ENCODE results near the gene CCL17.
"Not testable (repeated sequence)": the region's sequence is repeated elsewhere in the genome, so short reads cannot be mapped to it uniquely, and the experiment has no call there.

The CCL17 gene

DNA sequence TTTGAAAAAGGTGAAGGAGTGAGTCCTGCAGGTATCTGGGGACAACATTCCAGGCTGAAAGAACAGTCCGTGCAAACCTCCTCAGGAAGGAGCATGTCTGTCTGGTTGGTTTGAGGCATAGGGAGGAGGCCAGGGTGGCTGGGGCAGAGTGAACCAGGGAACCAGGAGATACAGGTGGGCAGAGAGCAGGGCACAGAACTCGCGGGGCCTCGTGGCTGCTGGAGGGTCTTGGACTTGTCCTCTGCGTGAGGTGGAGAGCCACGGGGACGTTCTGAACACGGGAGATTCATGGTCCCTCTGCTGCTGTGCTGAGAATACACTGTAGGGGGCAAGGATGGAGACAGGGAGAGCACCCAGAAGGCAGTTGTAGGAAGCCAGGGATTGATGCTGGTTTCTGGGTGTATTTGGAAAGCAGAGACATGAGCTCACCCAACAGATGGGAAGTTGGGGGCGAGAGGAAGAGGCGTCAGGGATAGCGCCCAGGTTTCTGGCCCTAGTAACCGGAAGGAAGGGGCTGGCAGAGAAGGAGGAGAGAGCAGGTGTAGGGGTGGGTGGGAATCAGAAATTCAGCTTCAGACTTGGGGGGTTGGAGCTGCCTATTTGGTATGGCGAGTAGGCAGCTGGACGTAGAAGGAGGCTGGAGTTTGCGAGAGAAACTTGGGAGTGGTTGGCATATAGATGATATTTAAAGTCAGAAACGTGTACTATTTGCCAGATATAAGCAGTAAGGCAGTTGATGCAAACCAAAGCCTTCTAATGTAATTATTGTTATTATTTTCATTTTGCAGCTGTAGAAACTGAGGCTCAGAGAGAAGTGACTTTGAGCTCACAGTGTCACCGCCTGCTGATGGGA lies at the start of gene CCL17:
CCL17 (plus strand) TSS at position 803 of the 853 bp plus-strand sequence. CDS start 9,166 bp downstream, outside the sequence.
- FAIRE-seq = no peak

DNA sequence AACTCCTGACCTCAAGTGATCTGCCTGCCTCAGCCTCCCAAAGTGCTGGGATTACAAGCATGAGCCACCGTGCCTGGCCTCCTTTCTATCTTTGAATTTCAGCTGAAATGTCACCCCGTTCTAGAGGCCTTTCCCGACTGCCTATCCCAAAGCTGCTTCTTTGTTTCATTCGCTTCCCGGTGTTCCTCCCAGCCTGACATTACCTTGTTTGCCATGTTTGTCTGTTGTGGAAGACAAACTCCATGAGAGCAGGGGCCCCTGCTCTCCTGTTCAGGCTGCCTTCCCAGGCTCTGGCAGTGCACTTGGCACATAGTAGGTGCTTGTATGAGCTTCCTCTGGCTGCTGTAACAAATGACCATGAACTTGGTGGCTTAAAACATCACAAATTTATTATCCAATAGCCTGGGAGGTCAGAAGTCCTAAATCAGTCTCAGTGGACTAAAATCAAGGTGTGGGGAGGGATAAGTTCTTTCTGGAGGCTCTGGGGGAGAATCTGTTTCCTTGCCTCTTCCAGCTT lies 48.6 kb upstream of the CCL17 start:
- FAIRE-seq = no peak

DNA sequence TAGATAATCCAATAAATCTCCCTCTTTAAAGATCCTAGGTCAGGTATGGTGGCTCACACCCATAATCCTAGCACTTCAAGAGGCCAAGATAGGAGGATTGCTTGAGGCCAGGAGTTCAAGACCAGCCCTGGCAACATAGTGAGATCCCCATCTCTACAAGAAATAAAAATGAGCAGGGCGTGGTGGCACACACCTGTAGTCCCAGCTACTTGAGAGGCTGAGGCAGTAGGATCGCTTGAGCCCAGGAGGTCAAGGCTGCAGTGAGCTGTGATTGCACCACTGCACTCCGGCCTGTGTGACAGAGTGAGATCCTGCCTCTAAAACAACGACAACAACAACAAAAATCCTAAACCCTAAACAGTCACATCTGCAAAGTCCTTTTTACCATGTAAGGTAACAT lies 48.0 kb upstream of the CCL17 start:
- FAIRE-seq = no peak

DNA sequence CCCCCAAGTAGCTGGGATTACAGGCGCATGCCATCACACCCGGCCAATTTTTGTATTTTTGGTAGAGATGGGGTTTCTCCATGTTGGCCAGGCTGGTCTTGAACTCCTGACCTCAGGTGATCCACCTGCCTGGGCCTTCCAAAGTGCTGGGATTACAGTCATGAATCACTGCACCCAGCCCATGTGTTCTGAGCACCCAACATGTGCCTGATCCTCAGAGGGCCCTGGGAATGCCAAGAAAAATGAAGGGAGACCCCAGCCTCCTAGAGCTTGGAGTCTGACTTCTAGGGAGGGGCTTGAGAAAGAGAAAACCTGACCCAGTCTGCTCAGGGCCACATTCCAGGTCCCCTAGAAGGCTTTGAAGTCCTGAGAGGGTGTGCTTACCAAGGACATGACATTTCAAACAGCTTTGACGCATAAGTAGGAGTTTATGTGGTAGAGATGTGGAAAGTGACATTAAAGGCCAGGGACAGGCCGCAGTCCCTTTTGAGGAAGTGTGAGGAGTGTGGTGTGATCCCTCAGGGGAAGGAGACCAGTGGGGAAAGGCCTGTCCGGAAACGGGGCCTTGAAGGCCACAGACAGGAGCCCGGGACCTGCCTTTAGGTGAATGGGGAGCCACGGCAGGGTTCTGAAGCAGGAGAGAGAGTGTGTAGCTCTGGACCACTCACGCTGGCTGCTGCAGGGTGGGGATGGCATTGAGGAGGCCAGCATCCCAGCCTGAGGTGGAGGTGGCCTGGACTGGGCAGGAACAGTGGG lies 47.1 kb upstream of the CCL17 start:
- FAIRE-seq = no peak

DNA sequence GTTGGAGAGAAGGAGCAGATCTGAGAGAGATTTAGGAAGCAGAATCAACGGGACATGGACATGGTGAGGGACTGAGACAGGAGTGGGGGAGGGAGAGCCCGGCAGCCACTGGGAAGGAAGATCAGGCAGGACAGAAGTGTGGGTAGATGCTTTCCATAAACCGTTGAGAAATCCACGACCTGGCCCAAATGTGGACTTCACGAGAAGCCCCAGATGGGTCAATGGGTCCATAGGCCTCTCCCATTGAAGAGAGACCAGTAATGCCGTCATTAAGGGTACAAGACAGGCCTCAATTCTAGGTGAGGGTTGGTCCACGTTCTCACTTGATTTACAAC lies 46.5 kb upstream of the CCL17 start:
- FAIRE-seq = no peak

DNA sequence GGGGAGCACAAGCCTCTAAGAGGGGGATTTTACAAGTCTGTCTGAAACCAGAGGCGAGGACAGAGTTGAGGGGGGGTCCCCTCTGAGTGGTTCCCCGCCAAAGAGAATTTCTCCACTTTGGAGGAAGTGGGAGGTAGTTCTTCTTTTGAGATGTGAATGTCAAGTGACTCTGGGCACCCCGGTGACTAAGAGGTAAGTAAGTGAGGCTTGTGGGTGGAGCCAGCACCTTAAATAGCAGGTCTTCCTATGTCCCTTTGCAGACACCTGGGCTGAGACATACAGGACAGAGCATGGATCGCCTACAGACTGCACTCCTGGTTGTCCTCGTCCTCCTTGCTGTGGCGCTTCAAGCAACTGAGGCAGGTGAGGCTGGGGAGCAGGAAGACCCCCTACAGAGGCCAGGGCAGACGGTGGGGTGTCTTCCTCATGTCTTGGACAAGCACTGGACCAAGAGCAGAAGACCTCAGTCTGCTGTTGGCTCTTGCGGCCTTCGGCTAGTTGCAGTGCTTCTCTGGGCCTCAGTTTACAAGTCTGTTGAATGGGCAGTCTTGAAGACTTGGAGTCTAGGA lies 46.0 kb upstream of the CCL17 start, which contains the start of gene CCL22:
CCL22 (plus strand) TSS at position 257 of the 569 bp plus-strand sequence; CDS start at position 291, 34 bp downstream.
- no peak for FAIRE-seq

DNA sequence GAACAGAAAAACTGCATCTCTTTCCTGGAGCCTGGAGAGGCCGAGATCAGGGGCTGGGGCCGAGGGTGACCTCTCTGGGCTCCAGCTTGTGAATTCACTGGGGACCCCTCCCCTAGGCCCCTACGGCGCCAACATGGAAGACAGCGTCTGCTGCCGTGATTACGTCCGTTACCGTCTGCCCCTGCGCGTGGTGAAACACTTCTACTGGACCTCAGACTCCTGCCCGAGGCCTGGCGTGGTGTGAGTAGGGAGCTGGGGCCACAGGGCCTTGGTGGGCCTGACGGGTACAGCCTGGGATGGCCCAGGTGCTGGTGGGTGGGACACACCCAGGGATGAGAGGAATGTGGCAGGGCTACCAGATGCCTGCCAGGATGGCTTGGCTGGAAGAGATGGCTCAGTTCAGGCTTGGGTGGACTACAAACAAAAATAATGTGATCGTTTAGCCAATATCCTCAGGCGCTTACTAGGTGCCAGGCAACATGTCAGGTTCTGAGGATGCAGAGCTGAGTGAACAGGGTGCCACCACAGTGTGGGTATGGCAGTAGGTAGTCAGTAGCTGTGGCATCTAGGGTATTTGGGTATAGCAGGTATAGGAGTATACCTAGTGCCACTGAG lies 44.1 kb upstream of the CCL17 start:
- no peak for FAIRE-seq

DNA sequence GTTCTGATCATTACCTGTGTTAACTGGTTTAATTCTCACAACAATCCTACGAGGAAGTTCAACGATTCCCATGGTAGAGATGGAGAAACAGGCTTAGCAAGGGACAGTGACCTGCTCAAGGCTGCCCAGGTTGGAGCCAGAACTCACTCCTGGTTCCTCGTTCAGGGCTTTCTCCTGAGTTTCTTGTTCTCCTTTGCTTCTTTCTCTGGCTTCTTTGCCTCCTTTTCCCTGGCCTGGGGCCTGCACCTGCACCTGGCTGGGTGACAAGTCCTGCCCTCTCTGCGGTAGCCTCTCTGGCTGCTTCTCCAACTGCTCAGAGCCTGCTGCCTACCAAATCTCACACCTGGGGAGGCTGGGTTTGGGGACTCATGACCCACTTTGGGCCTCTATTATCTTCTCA lies 43.2 kb upstream of the CCL17 start:
- FAIRE-seq = no peak

DNA sequence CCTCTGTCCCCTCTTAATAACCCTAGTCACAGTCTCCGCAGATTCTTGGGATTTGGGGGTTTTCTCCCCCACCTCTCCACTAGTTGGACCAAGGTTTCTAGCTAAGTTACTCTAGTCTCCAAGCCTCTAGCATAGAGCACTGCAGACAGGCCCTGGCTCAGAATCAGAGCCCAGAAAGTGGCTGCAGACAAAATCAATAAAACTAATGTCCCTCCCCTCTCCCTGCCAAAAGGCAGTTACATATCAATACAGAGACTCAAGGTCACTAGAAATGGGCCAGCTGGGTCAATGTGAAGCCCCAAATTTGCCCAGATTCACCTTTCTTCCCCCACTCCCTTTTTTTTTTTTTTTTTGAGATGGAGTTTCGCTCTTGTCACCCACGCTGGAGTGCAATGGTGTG lies 40.4 kb upstream of the CCL17 start:
- no peak for FAIRE-seq

DNA sequence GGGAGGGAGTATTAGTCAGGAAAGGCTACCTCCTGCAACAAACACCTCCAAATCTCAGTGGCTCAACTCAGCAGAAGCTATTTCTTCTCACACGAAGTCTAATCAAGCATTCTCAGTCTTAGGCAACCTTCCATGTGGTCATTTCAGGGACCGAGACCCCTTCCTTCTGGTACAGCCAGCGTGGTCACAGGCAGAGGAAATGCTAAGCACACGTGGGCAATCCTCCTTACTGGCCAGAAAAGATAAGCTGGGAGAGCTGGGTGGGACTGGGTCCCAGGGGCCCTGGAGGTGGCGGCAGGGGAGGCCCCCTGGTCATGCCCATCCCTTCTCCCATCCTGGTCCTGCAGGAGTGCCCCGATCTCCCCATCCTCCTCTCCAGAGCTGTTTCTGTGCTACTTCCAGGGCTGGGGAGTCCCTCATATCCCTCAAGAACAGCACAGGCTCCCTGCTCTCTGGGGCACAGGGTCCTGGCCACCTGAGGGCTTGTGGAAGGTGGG lies 38.0 kb upstream of the CCL17 start:
- no peak for FAIRE-seq

DNA sequence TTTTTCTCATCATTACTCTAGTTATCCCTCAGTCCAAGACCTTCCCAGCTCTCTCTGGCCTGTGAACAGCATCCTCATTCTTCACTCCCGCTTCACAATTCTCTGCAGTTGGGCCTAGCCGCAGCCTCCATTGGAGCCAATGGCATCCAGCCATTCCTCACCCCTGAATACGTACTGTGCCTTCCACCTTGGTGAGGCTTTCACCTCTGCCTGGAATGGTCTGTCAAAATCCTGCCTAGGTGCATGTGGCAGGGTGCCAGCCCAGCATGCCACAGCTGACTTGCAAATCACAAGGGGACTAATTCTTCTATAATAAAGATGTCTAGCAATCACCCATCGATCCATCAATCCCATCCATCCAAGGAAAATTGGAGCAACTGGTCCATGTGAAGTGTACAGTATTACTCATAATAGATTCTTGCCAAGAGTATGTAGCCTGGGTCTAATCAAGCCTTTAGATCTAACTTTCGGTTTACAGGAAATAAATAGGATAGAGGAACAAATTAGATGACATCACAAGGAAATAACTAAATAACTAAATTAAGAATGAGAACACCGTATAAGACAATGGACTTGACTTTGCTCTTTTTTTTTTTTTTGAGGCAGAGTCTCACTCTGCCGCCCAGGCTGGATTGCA lies 37.3 kb upstream of the CCL17 start:
- no peak for FAIRE-seq

DNA sequence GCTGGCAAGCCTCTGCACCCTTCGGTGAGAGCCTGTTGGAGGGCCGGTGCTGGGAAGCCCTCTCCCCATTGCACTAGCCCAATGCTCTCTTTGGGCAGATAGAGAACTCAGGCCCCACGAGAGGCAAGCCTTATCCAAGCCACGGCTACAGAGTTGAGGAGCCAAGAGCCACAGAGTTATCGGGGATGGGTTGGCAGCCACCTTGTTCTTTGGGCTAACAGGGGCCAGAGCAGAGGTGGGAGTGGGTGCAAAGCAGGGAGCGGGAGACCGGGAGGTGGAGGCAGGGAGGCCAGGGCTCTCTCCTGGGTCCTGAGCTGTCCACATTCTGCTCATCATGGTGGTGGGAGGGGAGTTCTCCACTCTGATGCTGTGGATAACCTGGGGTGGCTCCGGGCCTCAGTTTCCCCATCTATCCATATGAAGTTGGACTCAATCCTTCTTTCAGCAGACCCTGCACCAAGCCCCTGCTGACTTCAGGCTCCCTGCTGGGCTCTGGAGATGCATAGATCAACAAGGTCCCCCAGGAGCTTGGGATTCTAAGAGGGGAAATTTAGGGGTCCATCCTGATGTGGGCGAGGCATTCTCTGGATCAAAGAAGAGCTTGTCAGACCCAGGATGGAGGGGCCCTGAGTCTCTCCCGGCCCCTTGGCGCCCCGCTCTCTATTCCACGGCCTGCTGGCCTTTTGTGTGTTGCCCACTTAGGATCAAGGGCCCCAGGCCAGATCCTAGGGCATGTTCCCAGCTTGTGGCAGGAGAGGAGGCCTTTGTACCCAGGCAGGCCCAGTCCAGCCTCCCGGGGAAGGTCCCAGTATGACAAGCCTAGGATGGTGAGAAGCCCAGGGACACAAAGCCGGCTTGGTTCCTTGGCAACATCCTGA lies 32.8 kb upstream of the CCL17 start:
- no peak for FAIRE-seq

DNA sequence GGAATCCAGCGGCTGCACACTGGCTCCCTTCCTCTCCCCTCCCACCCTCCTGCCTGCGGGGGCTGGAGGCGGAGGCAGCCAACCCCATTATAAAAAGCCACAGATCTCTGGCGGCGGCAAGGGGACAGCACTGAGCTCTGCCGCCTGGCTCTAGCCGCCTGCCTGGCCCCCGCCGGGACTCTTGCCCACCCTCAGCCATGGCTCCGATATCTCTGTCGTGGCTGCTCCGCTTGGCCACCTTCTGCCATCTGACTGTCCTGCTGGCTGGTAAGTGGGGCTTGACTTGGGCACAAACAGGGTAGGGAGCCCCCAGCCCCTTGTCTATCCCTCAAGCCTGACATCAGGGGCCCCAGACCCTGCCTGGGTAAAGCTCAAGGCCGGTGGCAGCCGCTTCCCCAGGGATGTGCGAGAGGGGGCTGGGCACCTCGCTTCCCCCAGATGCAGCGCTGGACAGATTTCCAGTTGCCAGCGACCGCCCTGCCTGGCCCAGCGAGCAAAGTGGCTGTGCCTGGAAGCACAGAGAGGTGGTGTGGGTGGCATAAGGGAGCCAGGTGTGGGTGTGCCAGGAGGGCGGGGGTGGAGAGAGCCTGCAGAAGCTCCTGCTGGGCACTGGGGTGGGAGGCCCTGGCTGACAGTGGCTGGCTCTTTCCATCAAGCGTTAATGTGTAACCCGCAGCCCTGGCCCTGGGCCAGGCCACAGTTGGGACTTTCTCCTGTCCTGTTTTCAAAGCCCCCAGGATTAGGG lies 32.0 kb upstream of the CCL17 start, which contains the start of gene CX3CL1:
CX3CL1 (plus strand) TSS at position 119 of the 745 bp plus-strand sequence; CDS start at position 198, 79 bp downstream.
- no peak for FAIRE-seq

DNA sequence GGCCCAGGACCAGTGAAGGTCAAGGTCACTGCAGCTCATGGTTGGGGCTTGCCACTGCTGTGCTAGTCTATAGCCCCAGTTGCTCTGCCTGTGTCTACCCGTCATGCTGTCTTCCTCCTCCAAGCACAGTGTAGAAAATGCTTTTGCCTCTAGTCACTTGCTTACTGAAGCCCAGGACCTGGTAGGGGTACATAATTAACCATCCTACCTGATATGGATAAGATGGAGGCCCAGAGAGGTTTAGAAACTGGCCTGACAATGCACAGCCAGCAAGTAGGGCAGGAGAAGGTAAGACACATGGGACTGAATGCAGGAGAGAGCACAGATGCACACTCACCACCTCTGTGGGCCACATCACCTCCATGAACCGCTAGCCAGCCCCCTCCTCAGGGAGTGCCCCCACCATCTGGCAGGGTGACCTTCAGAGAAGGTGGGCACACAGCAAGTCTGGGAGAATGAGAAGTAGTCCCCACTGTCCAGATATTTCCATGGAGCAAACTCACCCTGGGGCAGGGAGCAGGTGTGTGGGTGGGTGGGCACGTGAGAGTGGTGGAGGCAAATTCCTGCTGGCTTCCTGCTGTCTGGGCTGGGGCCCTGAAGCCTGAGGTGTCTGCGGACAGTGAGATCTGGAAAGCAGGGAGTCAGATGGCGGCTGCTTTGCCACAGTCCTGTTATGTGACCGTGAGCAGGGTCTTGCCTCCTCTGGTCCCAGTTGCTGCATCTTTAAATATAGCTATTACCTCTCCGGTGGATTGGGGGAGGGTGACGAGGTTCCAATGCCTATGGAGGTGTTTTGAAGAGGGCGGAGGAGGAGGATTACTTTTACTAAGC lies 31.2 kb upstream of the CCL17 start:
- no peak for FAIRE-seq

DNA sequence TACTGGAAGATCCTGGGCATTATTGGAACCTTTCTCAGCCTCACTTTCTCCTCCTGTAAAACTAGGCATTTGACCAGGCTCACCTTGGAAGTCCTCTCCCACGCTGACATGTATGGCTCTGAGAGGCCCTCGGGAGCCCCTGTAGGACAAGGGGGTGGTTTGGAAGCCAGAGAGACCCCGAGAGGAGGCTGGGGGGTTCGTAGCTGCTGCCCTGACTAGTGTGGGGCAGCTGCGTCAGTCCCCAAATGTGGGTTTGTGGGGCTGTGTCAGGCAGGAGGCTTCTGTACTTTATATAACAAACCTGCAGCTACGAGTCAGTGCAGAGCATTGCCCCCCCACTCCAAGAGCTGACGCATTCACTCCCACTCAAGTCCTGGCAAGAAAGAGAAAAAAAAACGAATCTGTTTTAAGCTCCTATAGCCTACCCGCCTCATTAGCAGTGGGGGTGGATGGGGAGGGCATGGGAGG lies 30.5 kb upstream of the CCL17 start:
- no peak for FAIRE-seq

DNA sequence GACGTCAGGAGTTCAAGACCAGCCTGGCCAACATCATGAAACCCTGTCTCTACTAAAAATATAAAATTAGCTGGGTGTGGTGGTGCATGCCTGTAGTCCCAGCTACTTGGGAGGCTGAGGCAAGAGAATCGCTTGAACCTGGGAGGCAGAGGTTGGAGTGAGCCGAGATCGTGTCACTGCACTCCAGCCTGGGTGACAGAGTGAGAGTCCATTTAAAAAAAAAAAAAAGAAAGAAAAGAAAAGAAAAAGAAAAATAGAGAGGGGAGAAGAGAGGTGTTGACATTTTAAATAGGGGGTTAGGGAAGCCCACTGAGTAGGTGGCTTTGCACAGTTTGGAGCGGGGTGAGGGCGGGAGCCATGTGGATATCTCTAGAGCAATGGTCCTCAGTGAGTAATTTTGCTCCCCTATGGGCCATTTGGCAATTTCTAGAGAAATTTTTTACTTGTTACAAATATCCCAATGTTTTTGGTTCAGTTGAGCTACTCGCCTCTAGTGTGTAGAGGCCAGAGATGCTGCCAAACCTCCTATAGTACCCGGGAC lies 29.6 kb upstream of the CCL17 start:
- FAIRE-seq = not testable (repeated sequence)

DNA sequence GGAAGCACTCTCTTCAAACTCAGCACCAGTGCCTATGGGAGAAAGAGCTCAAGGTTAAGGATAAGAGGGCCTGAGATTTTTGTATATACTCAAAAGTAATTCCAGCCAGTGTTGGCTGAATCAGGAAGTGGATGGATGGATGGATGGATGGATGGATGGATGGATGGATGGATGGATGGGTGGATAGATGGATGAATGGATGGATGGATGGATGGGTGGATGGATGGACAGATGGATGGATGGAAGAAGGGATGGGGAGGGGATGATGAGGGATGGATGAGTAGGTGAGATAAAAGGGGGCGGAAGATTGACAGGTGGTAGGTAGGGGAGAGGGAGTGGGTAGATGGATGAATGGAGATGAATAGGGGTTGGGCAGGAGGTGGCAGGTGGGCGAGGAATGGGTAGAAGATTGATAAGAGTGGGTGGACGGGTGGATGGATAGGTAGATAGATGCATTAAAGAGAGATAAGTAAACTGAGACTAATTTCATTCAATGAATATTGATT lies 28.2 kb upstream of the CCL17 start:
- no peak for FAIRE-seq

DNA sequence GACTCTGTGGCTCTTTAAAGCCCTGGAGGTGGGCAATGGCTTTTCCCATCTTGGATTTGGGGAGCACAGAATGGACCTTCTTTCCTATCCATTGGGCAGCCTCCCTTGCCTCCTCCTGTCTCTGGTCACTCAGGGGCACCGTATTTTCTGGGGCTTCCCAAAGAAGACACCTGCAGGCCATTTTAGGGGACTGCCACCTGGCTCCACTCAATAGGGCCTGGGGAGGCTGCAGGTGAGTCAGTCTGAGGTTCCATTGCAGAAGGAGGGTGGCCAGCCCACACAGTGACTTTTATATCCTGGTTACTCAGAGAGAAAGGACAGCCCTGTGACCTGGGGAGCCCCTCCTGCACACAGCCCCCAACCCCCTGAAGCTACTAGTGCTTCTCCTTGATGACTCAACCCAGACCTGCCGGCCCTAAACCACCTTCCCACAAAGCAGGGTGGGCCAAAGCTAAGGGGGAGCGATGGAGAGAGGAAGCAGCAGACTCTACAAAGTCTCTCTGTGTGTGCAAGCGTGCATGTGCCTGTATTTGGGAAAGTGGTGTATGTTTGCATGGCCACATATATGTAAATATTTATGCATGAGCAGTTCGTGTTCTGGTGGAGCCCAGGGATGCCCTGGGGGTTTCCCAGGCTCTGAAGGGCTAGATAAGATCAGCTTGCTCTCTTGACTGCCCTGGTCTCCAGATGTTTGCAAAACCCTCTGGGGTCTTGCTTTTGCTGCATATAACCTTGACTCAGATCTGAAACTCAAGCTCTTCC lies 27.3 kb upstream of the CCL17 start:
- FAIRE-seq = no peak

All from G401.6 (cell line).